GM12878 (cell line): ENCODE measurements around the gene UVSSA. TPM values are rescaled to one million over a fixed set of nuclear protein-coding genes. Genes with fewer than 3 reads are reported as not detected.

ENCODE experiments used
- BACH1 ChIP-seq: fragments of 450-650 bp; IDR thresholded peaks from 2 replicates; pipeline ENCODE4 v1.6.1; 2017; ENCODE audit warnings: mild to moderate bottlenecking, borderline replicate concordance
- BMI1 ChIP-seq: fragments of 450-650 bp; IDR thresholded peaks from 2 replicates; pipeline ENCODE4 v1.6.1; 2016; ENCODE audit warnings: mild to moderate bottlenecking, moderate library complexity, borderline replicate concordance
- CREB1 ChIP-seq: IDR thresholded peaks from 2 replicates; pipeline ENCODE4 v1.6.1; 2012; ENCODE audit warnings: low read depth, mild to moderate bottlenecking, inconsistent platforms
- E4F1 ChIP-seq: fragments of 450-650 bp; IDR thresholded peaks from 2 replicates; pipeline ENCODE4 v1.6.1; 2018; ENCODE audit warnings: borderline replicate concordance, mild to moderate bottlenecking; ENCODE audit not compliant: partially characterized antibody
- EP300 ChIP-seq, 2 experiments: fragments of 150-350 bp in 1 of 2; IDR thresholded peaks; 2 replicates each; pipeline ENCODE4 v1.6.1; 2011 to 2012; ENCODE audit warnings: low read depth in 2 of 2, low read length in 2 of 2, borderline replicate concordance in 1 of 2, improper control_type of control experiment in 1 of 2, inconsistent platforms in 1 of 2; ENCODE audit not compliant: control insufficient read depth in 1 of 2
- MAX ChIP-seq: IDR thresholded peaks from 2 replicates; pipeline ENCODE4 v1.6.1; 2012; ENCODE audit warnings: low read depth, low read length, improper control_type of control experiment
- NFYA ChIP-seq: IDR thresholded peaks from 2 replicates; pipeline ENCODE4 v1.6.1; 2011; ENCODE audit warnings: low read depth, mild to moderate bottlenecking, low read length, improper control_type of control experiment, borderline replicate concordance
- NR2F1 ChIP-seq: fragments of 450-650 bp; conservative IDR thresholded peaks from 2 replicates; pipeline ENCODE4 v1.6.1; 2017; ENCODE audit warnings: mild to moderate bottlenecking
- PRDM15 ChIP-seq: fragments of 450-650 bp; formaldehyde crosslinking; IDR thresholded peaks from 2 replicates; pipeline ENCODE4 v1.4.0; 2020; ENCODE audit warnings: mild to moderate bottlenecking, moderate library complexity
- SIN3A ChIP-seq: IDR thresholded peaks from 2 replicates; pipeline ENCODE4 v1.6.1; 2012; ENCODE audit warnings: low read depth, low read length, improper control_type of control experiment
- STAT3 ChIP-seq: IDR thresholded peaks from 2 replicates; pipeline ENCODE4 v1.6.1; 2011; ENCODE audit warnings: low read depth, low read length, improper control_type of control experiment
- TARDBP ChIP-seq: IDR thresholded peaks from 2 replicates; pipeline ENCODE4 v1.6.1; 2016; ENCODE audit warnings: borderline replicate concordance
- WRNIP1 ChIP-seq: IDR thresholded peaks from 2 replicates; pipeline ENCODE4 v1.6.1; 2011; ENCODE audit warnings: low read depth, low read length, improper control_type of control experiment, borderline replicate concordance
- YY1 ChIP-seq: IDR thresholded peaks from 2 replicates; pipeline ENCODE4 v1.6.1; 2011; ENCODE audit warnings: low read depth, mild to moderate bottlenecking, low read length
- ZBED1 ChIP-seq: IDR thresholded peaks from 2 replicates; pipeline ENCODE4 v1.6.1; 2016; ENCODE audit warnings: borderline replicate concordance
- polyA plus RNA-seq, 11 experiments: library from polyadenylated mRNA; depleted of rRNA in 4 of 11; unstranded in 6 of 11; stranded (reverse) in 5 of 11; fragments of >200 nt; fragmentation: Nextera tagmentation in 4 of 11; fragmentation: Illumina TruSeq in 1 of 11; extraction: Ambion mirVana in 4 of 11; extraction: Trizol in 1 of 11; gene quantifications; 1 replicate in 1 of 11; 2 replicates in 10 of 11; pipeline versions ENCODE4 v1.2.1 to v1.2.3, GENCODE V29; 2011 to 2016; ENCODE audit warnings: inconsistent platforms in 2 of 11, missing spikeins in 2 of 11, low read depth in 1 of 11
- total RNA-seq, 4 experiments: library from RNA; depleted of rRNA in 3 of 4; stranded (reverse); fragments of >200 nt in 3 of 4; fragmentation: Illumina TruSeq in 1 of 4; extraction: Trizol in 1 of 4; gene quantifications; 2 replicates each; pipeline versions ENCODE4 v1.2.1 to v1.2.3, GENCODE V29; 2013 to 2021
- TF ChIP-seq, protein P1 (sequence below): IDR thresholded peaks from 2 replicates; pipeline ENCODE4 v1.6.1; 2011; ENCODE audit warnings: low read depth, low read length, improper control_type of control experiment, borderline replicate concordance
- TF ChIP-seq, protein P2 (sequence below): IDR thresholded peaks from 2 replicates; pipeline ENCODE4 v1.6.1; 2012; ENCODE audit warnings: low read depth, low read length, improper control_type of control experiment

UVSSA gene
- total and polyA plus RNA-seq, 10 of the 15 experiments (the other 5 are each of a cell fraction or from before 2014, with no cell fraction given) = 0.34 to 16.8 (median 3.6) TPM

DNA sequence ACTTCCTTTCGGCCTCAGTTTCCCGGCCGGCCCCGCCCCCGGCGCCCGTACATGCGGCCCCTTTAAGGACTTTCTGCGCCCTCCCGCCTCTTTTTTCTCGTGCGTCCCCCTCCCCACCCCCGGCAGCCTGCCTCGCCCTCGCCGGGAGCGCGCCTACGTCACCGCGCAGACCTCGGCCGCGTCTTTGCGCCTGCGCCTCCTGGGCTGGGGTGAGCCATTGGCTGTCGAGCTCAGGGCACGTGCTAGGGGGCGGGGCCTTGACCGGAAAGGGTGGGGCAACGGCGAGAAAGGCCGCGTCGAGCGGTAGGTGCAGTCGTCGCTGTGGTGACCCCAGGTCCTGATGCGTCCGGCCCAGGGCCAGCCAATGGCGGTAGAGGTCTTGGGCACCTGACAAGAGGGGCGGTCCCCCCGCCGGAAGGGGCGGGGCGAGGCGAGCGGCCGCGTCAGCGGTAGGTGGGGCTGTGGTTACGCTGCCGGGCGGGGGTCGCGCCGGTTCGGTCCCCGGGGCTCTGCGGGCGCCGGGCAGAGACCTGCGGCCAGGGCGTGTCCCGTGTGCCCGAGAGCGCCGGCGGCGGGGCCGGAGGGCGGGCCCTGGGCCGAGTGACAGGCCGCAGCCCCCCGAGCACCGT lies at the start of gene UVSSA (continued):
- no peak for TF ChIP-seq PRDM15 (CRISPR knock-in tag)
- TF ChIP-seq MAX = peak; percentile 83; the same call in 1 of the 2 replicates
- TF ChIP-seq, protein P1, sequence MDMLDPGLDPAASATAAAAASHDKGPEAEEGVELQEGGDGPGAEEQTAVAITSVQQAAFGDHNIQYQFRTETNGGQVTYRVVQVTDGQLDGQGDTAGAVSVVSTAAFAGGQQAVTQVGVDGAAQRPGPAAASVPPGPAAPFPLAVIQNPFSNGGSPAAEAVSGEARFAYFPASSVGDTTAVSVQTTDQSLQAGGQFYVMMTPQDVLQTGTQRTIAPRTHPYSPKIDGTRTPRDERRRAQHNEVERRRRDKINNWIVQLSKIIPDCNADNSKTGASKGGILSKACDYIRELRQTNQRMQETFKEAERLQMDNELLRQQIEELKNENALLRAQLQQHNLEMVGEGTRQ = peak; percentile 83
- TF ChIP-seq BACH1 = peak; percentile 84; the same call in 1 of the 2 replicates
- no peak for TF ChIP-seq NFYA
- TF ChIP-seq SIN3A = no peak
- TF ChIP-seq WRNIP1 = no peak
- TF ChIP-seq E4F1 = peak; percentile 42
- TF ChIP-seq EP300 (IDR thresholded peaks at IDR 0.05; ENCODE audit: borderline replicate concordance in 1 of 2, control insufficient read depth in 1 of 2, low read depth in 2 of 2, low read length in 2 of 2) = no peak
- TF ChIP-seq BMI1 = peak; percentile 86; the same call in 1 of the 2 replicates
- TF ChIP-seq, protein P2, sequence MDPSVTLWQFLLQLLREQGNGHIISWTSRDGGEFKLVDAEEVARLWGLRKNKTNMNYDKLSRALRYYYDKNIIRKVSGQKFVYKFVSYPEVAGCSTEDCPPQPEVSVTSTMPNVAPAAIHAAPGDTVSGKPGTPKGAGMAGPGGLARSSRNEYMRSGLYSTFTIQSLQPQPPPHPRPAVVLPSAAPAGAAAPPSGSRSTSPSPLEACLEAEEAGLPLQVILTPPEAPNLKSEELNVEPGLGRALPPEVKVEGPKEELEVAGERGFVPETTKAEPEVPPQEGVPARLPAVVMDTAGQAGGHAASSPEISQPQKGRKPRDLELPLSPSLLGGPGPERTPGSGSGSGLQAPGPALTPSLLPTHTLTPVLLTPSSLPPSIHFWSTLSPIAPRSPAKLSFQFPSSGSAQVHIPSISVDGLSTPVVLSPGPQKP = peak; percentile 35
- 0 out of 2 replicates have a peak, but pooled peaks have one; percentile 7 for TF ChIP-seq YY1
- no peak for TF ChIP-seq STAT3
- no peak for TF ChIP-seq TARDBP
- TF ChIP-seq ZBED1 = no peak
- TF ChIP-seq CREB1 = peak; percentile 81
- TF ChIP-seq NR2F1 = peak; percentile 85
